ENCODE data around the gene NDUFB2. TPM values are rescaled to one million over a fixed set of nuclear protein-coding genes. Genes with fewer than 3 reads are reported as not detected.

NDUFB2 gene
- total and polyA plus RNA-seq, 2 donors (not counting 3 experiments of a cell fraction or from before 2014, with no cell fraction given) = 197 to 1,075 TPM

DNA sequence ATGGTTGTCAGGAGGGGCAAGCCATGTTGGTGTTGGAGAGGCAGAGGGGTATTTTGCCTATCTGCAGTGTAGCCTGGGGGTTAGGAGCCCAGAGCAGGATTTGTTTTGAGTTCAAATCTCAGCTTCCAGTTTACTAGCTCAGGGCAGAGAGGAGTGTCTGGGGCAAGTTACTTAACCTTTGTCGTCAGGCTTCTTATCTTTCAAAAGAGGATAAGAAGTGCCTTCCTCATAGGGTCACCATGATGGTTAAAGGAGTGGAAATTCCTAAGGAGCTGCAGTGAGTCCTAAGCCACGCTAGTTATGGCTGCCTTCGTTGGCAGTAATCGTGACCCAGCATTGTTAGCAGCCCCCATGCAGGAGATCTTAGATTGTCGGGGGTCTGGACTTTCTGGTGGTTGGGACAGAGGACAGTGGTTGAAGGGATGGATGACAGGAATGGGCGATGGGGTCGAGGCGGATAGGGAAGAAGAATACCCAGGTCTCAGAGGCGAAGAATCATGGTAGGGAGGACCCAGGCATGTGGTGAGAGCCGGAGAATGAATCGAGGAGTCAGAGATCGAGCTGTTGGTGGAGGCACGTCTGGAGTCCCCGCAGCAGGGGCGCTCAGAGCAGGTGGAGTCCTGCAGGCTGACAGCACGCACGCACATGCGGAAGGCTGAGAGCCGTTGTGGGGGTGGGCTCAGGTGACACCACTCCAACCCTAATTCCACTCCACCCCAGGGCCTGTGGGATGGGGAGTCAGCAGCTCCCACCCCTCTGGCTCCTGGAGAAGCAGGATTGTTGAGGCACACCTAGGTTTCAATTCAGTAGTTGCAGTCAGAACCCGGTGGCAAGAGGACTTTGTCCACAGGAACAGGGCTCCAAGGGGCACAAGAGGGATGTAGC lies 12.2 kb upstream of the NDUFB2 start:
- no peak overlapping the region for H3K9ac ChIP-seq (replicated peaks; ENCODE audit: extremely low read depth, insufficient read depth, low read length)
- H3K9me3 ChIP-seq (replicated peaks; ENCODE audit: control insufficient read depth, insufficient read depth, low read length) = no peaks in the 10 kb centered on the region
- intact Hi-C loops (cut with micrococcal nuclease) (no loop called here), dilution Hi-C loops (cut with MboI; ENCODE audit: extremely low pct_ligation_motif_present, low sequenced_read_pairs) (no loop called here)
- H3K79me2 ChIP-seq (ENCODE audit: control insufficient read depth, insufficient read depth, low read length) = no peaks in the 10 kb centered on the region
- H3K4me1 ChIP-seq (ENCODE audit: control insufficient read depth, extremely low read depth, insufficient read depth, low read length) = no peaks in the 10 kb centered on the region
- no peak overlapping the region for H3K4me2 ChIP-seq (ENCODE audit: insufficient read depth, low read length)
- H2AFZ ChIP-seq (ENCODE audit: low read depth, low read length) = no peak overlapping the region
- DNase-seq (ENCODE audit: low read depth, low spot score) (no peak), FAIRE-seq (no peak)
- H3K9me1 ChIP-seq (replicated peaks; ENCODE audit: control insufficient read depth, extremely low read depth, insufficient read depth, low read length) = no peaks in the 10 kb centered on the region
- no peaks in the 10 kb centered on the region for H3K27me3 ChIP-seq (ENCODE audit: control insufficient read depth in 2 of 2, insufficient read depth in 2 of 2, low read length in 2 of 2)
- peaks cover 0 to 5% of the 10 kb centered on the region in 2 experiments for H3K36me3 ChIP-seq (ENCODE audit: control insufficient read depth in 2 of 2, extremely low read depth in 1 of 2, insufficient read depth in 2 of 2, low read length in 2 of 2)
- no peaks in the 10 kb centered on the region for H4K20me1 ChIP-seq (replicated peaks; ENCODE audit: control insufficient read depth, extremely low read depth, insufficient read depth, low read length)
- POLR2A ChIA-PET = no interaction called here
- CTCF ChIA-PET = no interaction called here
- no peak overlapping the region for H3K4me3 ChIP-seq (replicated peaks in 1 of 3; ENCODE audit: insufficient read depth in 1 of 3, low read depth in 1 of 3, low read length in 3 of 3)
- no TSS peak for BruUV-seq (replicated peaks)
- H3K27ac ChIP-seq (ENCODE audit: insufficient read depth, low read depth, low read length) = no peak overlapping the region
- TF ChIP-seq MYC (IDR thresholded peaks at IDR 0.05; ENCODE audit: low read depth, low read length) (no peak), GATA2 (IDR thresholded peaks at IDR 0.05; ENCODE audit: insufficient read depth, insufficient read length, low read depth, low read length) (no peak), FOS (IDR thresholded peaks at IDR 0.05; ENCODE audit: borderline replicate concordance, insufficient read depth, low read length) (no peak), EZH2 (IDR thresholded peaks at IDR 0.05; ENCODE audit: borderline replicate concordance, low read depth, low read length, severe bottlenecking) (no peak), POLR2AphosphoS5 (IDR thresholded peaks at IDR 0.05; ENCODE audit: insufficient read depth, low read depth, low read length) (no peak), CTCF (IDR thresholded peaks at IDR 0.05; ENCODE audit: extremely low read depth in 1 of 2, insufficient read depth in 1 of 2, low read depth in 1 of 2, low read length in 2 of 2) (no peak), POLR2A (IDR thresholded peaks at IDR 0.05; ENCODE audit: low read depth, low read length) (no peak), JUN (IDR thresholded peaks at IDR 0.05; ENCODE audit: borderline replicate concordance, insufficient read depth, insufficient read length, low read depth) (no peak)
- TF ChIP-seq, protein P1, sequence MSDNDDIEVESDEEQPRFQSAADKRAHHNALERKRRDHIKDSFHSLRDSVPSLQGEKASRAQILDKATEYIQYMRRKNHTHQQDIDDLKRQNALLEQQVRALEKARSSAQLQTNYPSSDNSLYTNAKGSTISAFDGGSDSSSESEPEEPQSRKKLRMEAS (IDR thresholded peaks at IDR 0.05; ENCODE audit: insufficient read depth, insufficient read length) = no peak
